Transverse colon (tissue), 4 donors: Measurements from ENCODE around the gene LMF1. TPM values are rescaled to one million over a fixed set of nuclear protein-coding genes. Genes with fewer than 3 reads are reported as not detected.

Experiments
- DNase-seq: peaks from one replicate; pipeline ENCODE4 v3.0.0-alpha.2; 2019
- H3K27ac ChIP-seq, 4 donors: fragments of 200-600 bp; sonication (generic); 2 replicates each; pipeline ENCODE4 v1.5.1; 2016 to 2018; ENCODE audit warnings: inconsistent platforms in 4 of 4
- H3K27me3 ChIP-seq: fragments of 200-600 bp; sonication (generic); 2 replicates; pipeline ENCODE4 v1.5.1; 2017; ENCODE audit warnings: inconsistent platforms
- H3K36me3 ChIP-seq, 4 donors: fragments of 200-600 bp; sonication (generic); 2 replicates each; pipeline ENCODE4 v1.5.1; 2017 to 2019; ENCODE audit warnings: inconsistent platforms in 4 of 4
- H3K4me1 ChIP-seq, 4 donors: fragments of 200-600 bp; sonication (generic); 2 replicates each; pipeline ENCODE4 v1.5.1; 2017 to 2020; ENCODE audit warnings: inconsistent platforms in 4 of 4
- H3K4me3 ChIP-seq, 4 donors: fragments of 200-600 bp; sonication (generic); 1 replicate in 1 of 4; 2 replicates in 3 of 4; pipeline versions ENCODE4 v1.5.1 to v1.6.1; 2017 to 2019; ENCODE audit warnings: inconsistent platforms in 4 of 4
- H3K9me3 ChIP-seq, 2 donors: fragments of 200-600 bp; sonication (generic); 2 replicates each; pipeline ENCODE4 v1.5.1; 2017 to 2019; ENCODE audit warnings: inconsistent platforms in 2 of 2
- EP300 ChIP-seq: sonication (generic); formaldehyde crosslinking; IDR thresholded peaks from one replicate; pipeline ENCODE4 v1.6.1; 2017; ENCODE audit warnings: antibody characterized with exemption, low read depth
- POLR2A ChIP-seq: fragments of 450-650 bp; IDR thresholded peaks from one replicate; pipeline ENCODE4 v1.6.1; 2016; ENCODE audit warnings: antibody characterized with exemption, mild to moderate bottlenecking, moderate library complexity
- POLR2AphosphoS5 ChIP-seq, 3 donors: sonication (generic); formaldehyde crosslinking; IDR thresholded peaks; one replicate each; pipeline ENCODE4 v1.6.1; 2016; ENCODE audit warnings: antibody characterized with exemption in 3 of 3
- WGBS, 2 donors: methylation state at CpG; one replicate each; pipeline ENCODE4 v1.1.5; 2018; ENCODE audit warnings: low coverage in 1 of 2; 5-methylcytosine and 5-hydroxymethylcytosine counted together
- in situ Hi-C, 4 donors: fragments of 200-750 bp; cut with MboI; loops; one replicate each; pipeline versions ENCODE4 v1.15.0 to v1.15.1; 2017; ENCODE audit warnings: low sequenced_read_pairs in 3 of 4, low pct_ligation_motif_present in 1 of 4, low pct_unique_long_range_greater_than_20kb in 1 of 4
- intact Hi-C: fragments of 100-400 bp; cut with DNase I; formaldehyde crosslinking; loops from one replicate; pipeline ENCODE4 v1.15.1; 2023; ENCODE audit warnings: low total_unique reads
- total RNA-seq, 4 donors: library from RNA; depleted of rRNA; stranded (reverse); fragments of >200 nt; gene quantifications; one replicate each; pipeline ENCODE4 v1.1.0, GENCODE V29; 2016
- TF ChIP-seq, protein P1 (sequence below), 5 experiments: fragments of 200-600 bp in 3 of 5; fragments of 450-650 bp in 2 of 5; sonication (generic) in 3 of 5; IDR thresholded peaks; 1 replicate in 2 of 5; 2 replicates in 3 of 5; pipeline ENCODE4 v1.5.1; 2016 to 2017; ENCODE audit warnings: antibody characterized with exemption in 5 of 5, inconsistent platforms in 3 of 5, mild to moderate bottlenecking in 2 of 5, moderate library complexity in 1 of 5

Gene LMF1
- total RNA-seq, 4 donors from 2014 or later, result 15.9 to 34.8 (median 19.6) TPM

- H3K27me3 ChIP-seq, result peaks cover 19% of the 10 kb centered on the region
- no peaks in the 10 kb centered on the region for H3K9me3 ChIP-seq
- intact Hi-C loops (no loop called here), in situ Hi-C loops (no loop called here)
- no peaks in the 10 kb centered on the region for H3K36me3 ChIP-seq
- DNase-seq, result peak; percentile 35
- no peak overlapping the region for H3K4me3 ChIP-seq
- TF ChIP-seq POLR2AphosphoS5 (IDR thresholded peaks at IDR 0.05), result no peak
- no peak for TF ChIP-seq EP300
- WGBS, 2 donors, result 77 to 85% methylated on average over 6 to 21 of the region's 21 CpGs
- H3K4me1 ChIP-seq, result peaks cover 10 to 15% (median 13%) of the 10 kb centered on the region in 4 donors
- H3K27ac ChIP-seq, result no peak overlapping the region
These were observed 3.3 kb upstream of the LMF1 start for GRCh38 chr16:974001-974601.

GRCh38 chr16:973366-973765 is 2.6 kb upstream of the LMF1 start:
- 79 to 88% methylated on average over 15 to 17 of the region's 17 CpGs for WGBS, 2 donors
- Histone ChIP-seq H3K9me3 (no peaks in the 10 kb centered on the region), H3K4me3 (no peak overlapping the region), H3K27ac (no peak overlapping the region), H3K4me1 (peaks cover 11 to 15% (median 13%) of the 10 kb centered on the region in 4 donors), H3K36me3 (no peaks in the 10 kb centered on the region), H3K27me3 (peaks cover 13% of the 10 kb centered on the region)
- TF ChIP-seq POLR2AphosphoS5 (IDR thresholded peaks at IDR 0.05) (no peak), POLR2A (no peak), EP300 (no peak)
- TF ChIP-seq, protein P1, sequence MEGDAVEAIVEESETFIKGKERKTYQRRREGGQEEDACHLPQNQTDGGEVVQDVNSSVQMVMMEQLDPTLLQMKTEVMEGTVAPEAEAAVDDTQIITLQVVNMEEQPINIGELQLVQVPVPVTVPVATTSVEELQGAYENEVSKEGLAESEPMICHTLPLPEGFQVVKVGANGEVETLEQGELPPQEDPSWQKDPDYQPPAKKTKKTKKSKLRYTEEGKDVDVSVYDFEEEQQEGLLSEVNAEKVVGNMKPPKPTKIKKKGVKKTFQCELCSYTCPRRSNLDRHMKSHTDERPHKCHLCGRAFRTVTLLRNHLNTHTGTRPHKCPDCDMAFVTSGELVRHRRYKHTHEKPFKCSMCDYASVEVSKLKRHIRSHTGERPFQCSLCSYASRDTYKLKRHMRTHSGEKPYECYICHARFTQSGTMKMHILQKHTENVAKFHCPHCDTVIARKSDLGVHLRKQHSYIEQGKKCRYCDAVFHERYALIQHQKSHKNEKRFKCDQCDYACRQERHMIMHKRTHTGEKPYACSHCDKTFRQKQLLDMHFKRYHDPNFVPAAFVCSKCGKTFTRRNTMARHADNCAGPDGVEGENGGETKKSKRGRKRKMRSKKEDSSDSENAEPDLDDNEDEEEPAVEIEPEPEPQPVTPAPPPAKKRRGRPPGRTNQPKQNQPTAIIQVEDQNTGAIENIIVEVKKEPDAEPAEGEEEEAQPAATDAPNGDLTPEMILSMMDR (IDR thresholded peaks at IDR 0.05), result no peak
- intact Hi-C loops (no loop called here), in situ Hi-C loops (no loop called here)
- DNase-seq, result no peak

DNA sequence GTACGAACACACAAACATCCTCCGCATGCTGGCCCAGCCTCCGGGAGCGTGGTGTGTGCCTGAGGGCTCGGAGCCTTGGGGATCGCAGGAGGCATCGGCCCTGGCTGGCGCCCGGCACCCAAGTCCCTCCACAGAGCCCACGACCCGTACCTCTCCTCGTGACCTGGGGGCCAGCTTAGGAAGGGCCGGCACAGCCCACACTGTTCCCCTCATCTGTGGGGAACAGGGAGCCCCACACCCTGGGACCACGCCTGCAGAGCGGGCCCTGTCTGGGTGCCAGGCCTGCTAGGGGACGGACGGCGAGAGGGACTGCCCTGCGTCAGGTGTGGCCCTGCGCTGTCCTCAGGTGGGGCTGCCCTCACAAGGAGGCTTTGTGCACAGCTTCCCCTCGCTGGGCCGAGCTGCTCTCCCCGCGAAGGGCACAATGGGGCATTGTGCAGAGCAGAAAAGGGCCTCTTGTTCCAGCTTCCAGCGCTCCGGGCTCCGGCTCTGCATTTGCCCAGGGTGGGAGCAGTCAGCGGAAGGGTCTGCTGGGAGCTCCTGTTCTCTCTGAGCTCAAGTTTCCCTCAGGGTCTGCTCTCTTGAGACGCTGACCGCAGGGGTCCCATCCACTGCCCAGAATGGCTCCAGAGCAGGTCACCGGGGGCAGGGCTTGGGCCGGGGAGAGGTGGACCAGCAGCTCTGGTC is 1.7 kb upstream of the LMF1 start:
- intact Hi-C loops, result no loop called here
- Histone ChIP-seq H3K36me3 (no peaks in the 10 kb centered on the region), H3K4me3 (no peak overlapping the region), H3K4me1 (peaks cover 11 to 15% (median 13%) of the 10 kb centered on the region in 4 donors), H3K9me3 (no peaks in the 10 kb centered on the region), H3K27me3 (peaks cover 13% of the 10 kb centered on the region), H3K27ac (no peak overlapping the region)
- 63% methylated on average over 21 of the region's 32 CpGs; no CpG with 5 or more reads in 1 of the 2 donors for WGBS, 2 donors
- no peak for DNase-seq
- TF ChIP-seq, protein P1 (IDR thresholded peaks at IDR 0.05), result no peak
- TF ChIP-seq POLR2AphosphoS5 (IDR thresholded peaks at IDR 0.05) (no peak), EP300 (no peak), POLR2A (no peak)
- in situ Hi-C loops, result no loop called here

DNA sequence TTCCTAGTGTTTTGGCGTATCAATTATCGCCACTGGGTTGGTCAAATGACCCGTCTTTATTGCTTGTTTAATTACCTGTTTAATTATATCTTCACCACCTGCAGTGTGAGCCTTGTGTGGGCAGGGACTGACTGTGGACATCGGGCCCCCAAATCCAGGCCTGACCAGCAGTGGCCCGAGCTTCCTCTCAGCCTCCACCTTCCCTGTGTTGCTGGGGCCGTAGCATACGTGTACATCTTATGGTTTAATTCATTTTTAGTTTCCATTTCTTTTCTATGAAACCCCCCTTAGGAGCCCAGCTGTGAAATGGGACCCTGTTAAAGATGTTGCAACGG is 1.2 kb upstream of the LMF1 start:
- intact Hi-C loops, result no loop called here
- Histone ChIP-seq H3K9me3 (no peaks in the 10 kb centered on the region), H3K4me1 (peaks cover 11 to 15% (median 13%) of the 10 kb centered on the region in 4 donors), H3K27ac (no peak overlapping the region), H3K36me3 (no peaks in the 10 kb centered on the region), H3K27me3 (peaks cover 13% of the 10 kb centered on the region), H3K4me3 (no peak overlapping the region)
- WGBS, 2 donors, result 68 to 84% methylated on average over 4 to 8 of the region's 8 CpGs
- in situ Hi-C loops, result no loop called here
- no peak for TF ChIP-seq POLR2AphosphoS5 (IDR thresholded peaks at IDR 0.05)
- TF ChIP-seq EP300, result no peak
- TF ChIP-seq, protein P1 (IDR thresholded peaks at IDR 0.05), result no peak
- no peak for TF ChIP-seq POLR2A
- DNase-seq, result no peak
